Iris pigment epithelial cell (primary cell): Measurements from ENCODE around the gene CASQ2.

ENCODE experiments used
- DNase-seq: peaks from one replicate; pipeline ENCODE4 v3.0.0-alpha.2; 2011; ENCODE audit warnings: low read depth

The CASQ2 gene

DNA sequence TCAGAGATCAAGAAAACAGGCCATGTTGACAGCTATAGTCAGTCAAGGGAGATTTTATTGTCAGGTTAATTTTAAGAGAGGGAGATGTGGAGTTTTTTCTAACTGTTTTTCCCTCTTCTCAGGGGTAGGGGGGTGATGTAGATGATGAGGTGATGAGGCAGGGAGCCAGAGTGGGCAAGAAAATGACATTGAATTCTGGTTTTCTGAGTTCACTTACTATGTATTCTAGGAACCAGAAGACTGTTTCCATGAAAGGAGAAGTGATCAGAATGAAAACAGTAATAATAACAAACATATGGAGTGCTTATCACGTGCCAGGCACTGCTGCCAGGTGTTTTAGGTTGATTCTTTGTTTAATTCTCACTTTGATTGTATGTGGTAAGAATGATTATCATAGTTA lies 40.2 kb downstream of the CASQ2 start:
- DNase-seq, result no peak

DNA sequence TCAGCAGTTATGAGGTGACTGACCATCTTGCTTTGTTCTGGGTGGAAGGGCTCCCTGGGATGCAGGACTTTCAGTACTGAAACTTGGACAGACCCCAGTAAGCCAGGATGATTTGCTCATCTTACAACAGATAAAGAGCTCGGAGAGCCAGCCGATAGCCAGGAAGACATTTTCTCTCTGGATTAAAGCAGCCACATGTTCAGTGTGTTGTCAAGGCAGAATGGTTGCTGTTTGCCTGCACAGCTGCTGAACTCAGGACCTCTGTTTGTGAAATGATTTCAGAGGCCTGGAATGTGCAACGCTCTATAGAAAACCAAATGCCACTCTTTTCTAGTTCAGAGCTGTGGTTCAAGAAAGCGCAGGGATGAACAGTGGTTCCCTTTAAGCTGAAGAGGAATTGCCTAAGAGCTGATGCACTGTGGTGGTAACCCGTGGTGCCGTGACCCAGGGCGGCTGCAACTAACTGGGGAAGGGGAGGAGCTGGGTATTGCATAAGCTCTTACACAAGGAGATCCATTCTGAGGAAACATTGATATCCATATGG lies 40.7 kb downstream of the CASQ2 start:
- peak; percentile 97 for DNase-seq

DNA sequence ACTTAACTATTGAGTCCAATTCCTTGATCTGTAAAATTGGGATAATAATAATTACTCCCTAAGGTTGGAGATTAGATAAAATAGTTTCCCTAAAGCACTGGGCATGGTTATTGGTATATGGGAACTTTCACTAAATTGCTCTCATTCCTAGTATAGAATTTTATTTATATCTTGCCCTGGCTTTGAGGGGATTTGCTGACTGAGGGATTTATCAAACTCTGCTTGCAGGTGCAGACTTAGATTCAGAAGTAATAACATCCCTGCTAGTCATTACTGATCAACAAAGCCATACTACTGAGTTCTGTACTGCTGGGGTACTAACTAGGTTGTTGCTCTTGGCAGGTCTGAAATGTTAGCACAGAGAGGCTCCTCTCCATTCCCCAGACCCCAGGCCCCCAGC lies 41.9 kb downstream of the CASQ2 start:
- DNase-seq, result no peak

DNA sequence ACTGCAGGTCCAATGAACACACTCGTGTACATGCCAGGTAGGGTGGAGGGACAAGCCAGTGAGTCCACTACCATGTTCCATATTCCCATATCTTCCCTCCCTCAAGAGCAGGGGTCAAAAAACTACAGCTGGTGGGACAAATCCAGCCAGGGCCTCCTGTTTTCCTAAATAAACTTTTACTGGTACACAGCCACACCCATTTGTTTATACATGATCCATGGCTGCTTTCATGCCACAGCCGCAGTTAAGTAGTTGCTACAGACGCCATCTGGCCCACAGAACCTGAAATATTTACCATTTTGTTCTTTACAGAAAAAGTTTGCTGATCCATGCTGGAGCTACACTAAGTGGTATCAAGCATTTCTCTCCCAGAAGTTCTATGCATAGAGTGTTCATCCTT lies 42.4 kb downstream of the CASQ2 start:
- no peak for DNase-seq

DNA sequence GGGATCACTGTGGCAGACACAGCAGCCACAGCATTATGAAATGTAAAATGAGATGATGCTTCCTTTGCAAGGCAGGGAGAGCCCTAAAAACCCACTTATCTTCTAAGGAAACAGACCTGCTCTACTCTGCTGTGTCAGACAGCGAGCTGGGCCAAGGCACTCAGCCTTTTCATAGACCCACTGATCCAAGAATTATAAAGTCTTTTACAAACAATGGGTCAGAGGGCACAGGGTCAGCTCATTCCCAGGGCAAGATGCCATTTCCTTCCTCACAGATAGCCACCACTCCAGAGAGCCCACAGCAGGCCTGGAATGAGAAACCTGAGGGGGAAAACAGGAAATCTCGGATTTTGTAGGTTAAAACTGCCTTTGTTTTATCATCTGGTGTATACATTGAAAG lies 42.9 kb downstream of the CASQ2 start:
- DNase-seq, result no peak

DNA sequence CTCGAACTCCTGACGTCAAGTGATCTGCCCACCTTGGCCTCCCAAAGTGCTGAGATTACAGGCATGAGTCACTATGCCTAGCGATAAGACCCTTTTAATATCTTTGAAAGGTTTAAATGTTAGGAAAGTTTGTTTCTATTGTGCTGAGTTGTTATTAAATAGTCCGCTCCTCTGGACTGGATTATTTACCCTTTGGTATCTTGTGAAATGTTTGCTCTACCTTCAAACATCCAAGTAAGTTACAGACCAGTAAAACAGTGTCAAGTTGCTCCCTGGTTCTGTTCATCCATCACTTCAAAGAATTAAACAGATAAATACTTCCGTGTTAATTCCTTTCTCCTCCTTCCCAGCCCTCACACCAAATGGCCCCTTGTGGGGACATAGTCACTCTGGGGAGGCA lies 44.8 kb downstream of the CASQ2 start:
- no peak for DNase-seq

DNA sequence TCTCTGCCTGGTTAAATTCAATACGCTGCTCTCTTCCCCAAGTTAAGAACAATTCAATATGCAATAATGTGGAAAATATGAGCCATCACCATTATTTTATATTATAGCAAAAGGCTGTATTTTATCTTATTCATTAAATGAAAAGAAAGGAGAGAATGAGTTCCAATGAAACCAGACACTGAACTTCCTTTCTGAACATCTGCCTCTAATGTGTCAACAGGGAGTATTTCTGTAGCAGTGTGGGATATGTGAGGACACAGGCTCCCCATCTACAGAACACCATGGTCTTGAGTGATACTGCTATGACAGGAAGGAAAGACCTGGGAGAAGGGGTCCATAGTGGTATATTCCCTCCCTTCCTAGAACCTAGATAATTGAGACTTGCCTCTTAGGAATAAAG lies 46.3 kb downstream of the CASQ2 start:
- DNase-seq, result no peak

DNA sequence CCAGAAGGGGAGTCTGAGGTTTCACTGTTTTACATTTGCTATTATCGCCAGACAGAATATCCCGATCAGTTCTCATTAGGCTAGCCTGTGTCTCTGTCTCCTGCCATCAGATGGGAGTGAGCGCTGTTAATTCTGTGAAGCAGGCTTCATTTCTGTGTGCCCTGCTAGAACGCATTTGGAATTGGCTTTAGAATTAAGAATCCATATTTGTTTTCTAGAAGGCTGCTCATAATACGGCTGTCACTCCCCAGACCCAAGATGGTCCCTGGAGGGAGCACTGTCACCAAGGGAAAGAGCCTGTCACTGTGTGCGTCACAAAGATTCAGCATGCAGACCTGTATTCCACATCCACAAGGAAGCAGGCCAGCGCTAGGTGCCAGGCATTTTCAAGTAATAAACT lies 49.2 kb downstream of the CASQ2 start:
- DNase-seq, result no peak

DNA sequence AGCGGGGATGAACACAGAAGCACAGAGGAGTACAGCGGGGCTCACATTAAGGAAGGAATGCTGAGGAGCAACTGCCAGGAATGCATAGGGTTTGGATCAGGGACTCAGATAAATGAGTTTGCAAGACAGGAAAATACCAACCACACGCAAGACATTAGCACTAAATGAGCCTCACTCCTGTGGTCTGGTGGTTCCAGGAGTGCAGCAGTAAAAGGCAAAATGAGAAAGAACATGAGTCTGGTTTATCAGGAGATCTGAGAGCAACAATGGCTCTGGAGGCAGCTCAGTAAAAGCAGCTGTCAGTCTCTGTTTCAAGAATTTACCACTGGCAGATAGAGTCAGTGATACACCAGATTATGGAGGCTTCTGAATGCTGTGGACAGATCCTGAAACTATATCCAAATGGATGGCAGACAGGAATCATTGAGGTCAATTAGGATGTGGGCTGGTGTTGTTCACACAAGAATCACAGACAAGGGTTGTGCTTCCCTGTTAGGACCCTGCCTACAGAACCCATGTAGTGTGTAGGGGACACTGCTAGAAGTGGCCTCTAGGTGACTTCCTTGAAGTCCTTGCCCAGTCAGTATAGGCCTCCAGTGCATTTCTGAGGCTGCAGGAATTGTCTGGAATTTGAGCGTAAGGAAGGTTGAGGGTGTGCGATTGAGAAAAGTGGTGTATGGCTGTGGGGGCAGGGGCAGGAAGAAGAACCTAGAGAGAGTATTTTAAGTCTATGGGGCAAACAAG lies 50.3 kb downstream of the CASQ2 start:
- no peak for DNase-seq

DNA sequence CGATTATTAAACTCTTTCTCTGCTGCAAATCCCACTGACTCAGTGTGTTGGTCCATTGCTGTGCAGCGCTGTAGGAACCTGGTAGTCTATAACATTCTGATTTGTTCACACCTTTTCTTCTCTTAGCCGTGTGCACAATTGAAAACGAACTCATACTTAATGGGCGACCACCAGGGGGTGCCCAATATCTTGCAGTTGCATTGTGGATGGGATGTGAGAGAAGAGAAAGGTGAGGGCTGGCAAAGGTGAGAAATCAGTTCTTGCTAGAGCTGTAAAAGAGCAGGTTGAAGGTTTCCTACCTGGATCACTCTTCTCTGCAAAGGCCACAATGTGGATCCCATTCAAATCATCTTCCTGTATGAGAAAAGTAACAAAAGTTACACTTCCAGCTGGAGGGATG lies 51.0 kb downstream of the CASQ2 start:
- peak; percentile 46 for DNase-seq

DNA sequence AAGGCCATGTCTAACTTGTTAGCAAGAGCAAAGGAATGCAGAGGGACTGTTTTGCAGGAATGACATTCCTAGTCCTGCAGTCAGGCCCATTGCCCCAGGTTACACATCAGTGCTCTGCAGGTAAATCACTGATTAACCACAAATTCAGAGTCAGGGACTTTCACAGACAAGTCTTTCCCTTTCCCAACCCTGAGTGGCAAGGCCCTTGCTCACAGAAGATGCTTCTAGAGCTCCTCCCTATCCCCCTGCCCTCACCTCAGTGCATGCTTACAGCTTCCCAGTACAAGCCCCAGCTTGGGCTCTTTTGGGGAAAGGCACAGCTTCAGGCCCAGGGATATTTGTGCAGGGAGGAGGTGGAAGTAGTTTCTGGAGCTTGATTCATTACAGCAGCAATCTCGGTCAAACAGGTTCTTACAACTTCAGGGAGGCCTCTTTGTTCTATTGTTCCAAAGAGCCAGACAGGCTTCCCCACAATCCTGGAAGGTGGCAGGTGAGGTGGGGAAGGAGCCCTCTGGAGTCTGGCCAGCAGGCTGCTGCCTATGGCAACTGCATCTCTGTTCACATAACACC lies 53.9 kb downstream of the CASQ2 start:
- no peak for DNase-seq

DNA sequence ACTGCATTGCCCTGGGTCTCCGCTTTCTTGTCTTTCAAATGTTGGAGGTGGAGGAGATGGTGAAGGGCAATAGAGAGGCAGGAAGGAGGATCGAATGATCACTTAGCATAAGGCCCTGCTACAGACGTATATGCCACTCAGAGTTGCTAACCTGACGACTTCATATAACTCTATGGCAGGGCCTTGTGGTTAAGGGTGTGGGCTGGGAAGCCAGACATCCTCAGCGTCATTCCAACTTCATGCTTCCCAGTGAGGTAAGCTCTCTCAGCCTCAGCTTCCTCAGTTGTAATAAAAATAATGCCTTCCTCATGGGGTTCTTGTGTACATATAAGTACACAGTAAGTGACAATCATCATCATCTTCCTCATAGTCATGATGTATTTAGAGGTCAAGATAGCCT lies 54.6 kb downstream of the CASQ2 start:
- no peak for DNase-seq

DNA sequence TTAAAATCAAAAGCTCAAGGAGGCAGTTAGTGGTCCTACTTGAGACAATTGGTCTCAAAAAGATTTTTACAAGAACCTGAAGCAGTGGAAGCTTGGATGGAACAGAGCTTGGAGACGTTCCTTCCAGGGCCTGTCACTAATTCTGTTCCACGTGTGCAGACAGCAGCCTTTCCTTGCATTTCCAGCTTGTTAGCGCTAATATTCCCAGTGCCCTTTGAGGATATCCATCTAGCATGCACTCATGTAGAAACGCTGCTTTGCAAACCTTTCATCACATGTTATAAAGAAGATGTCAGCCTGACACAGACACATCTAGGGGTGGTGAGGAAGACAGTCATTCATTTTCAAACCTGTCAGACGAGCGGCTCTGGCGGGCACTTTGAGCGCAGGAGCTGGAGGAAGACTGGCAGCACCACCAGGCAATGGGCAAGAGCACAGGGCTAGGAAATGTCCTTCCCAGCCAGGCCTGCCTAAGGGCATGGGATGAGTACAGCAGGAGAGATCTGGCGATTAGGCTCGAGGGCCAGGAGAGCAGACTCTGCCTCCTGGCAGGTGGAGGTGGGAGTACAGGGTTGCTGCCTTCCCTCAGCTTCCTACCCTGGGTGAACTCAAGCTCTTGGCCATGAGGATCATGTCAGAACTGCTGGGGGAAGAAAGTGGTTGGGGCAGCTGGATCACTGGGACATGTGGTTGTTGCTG lies 55.5 kb downstream of the CASQ2 start:
- no peak for DNase-seq

DNA sequence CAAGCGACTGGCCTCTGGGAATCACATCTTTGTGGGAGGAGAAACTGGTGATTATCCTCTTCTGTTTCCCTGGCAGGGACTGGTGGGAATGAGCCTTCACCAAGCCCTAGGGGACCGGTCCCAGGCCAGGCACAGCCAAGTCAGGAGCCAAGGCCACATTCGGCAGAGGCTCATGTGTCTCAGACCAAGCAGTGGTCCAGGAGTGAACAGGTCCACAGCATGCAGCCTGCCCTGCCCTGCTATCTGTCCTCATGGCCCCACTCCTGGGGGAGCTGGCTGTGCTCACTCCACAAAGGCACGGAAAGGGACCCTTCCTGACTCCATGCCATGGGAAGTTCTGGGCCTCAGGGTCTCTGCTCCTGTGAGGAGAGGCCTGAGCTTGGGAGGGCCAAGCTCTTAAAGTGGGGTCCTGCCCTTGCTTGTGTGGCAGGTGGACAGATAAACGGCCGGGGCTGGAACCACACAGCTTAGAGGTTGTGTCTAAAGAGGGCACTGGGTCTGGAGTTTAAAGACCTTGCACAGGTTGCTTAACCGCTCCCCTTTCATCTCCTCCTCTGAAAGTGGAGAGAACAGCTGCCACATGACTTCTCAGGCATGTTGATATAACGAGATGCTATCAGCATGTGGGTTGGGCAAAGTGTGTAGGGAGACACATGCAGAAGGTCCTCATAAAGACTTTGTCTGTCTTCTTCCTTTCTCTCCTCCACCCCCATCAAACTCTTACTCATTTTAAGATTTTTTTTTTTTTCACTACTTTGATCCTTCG lies 57.5 kb downstream of the CASQ2 start:
- DNase-seq, result no peak

DNA sequence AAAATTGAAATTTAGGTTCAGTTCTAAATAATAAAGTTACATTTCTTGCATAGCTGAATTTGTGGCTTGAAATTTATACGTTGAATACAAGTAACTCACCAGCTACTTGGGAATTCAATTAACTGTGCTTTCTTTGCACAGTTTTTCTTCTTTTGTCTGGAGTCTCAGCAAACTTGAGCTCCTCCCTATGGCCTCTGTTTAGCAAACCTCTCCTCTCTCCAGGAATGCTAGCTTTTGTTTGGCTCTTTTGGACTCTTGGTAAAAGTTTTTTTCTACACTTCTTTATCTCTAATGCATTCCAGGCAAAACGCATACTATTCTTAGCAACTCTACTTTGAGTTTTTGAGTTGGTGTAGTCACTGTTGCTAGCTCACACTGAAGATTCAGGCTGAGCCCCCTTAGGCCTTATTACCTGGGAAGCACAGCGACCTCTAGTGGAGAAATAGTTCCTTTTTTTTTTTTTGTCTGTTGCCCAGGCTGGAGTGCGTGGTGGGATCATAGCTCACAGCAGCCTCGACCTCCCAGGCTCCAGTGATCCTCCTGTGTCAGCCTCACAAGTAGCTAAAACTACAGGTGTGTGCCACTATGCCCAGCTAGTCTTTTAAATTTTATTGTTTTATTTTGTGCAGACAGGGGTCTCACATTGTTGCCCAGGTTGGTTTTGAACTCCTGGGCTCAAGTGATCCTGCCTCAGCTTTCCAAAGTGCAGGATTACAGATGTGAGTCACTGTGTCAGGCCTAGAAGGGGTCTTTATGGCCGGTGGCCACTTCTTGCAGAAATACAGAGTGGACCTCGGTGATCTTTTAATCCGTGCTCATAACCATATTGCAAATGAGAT lies 61.7 kb downstream of the CASQ2 start:
- peak; percentile 49 for DNase-seq

DNA sequence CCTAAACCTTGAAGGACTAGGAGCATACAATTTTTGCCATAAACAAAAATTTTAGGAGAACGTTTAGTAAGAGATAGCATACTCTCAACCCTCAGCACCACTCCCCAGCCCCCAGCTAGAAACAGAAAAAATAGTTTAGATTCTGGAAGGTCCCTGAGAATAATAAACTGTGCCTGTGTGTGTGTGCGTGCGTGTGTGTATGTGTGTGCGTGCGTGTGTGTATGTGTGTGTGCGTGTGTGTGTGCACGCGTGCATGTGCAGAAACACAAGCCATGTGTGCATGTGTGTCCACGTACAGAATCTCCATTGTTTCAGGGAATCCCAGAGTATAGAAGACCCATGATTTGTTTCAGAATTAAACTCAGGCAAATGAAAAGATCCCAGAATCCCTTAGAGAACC lies 62.6 kb downstream of the CASQ2 start:
- no peak for DNase-seq

DNA sequence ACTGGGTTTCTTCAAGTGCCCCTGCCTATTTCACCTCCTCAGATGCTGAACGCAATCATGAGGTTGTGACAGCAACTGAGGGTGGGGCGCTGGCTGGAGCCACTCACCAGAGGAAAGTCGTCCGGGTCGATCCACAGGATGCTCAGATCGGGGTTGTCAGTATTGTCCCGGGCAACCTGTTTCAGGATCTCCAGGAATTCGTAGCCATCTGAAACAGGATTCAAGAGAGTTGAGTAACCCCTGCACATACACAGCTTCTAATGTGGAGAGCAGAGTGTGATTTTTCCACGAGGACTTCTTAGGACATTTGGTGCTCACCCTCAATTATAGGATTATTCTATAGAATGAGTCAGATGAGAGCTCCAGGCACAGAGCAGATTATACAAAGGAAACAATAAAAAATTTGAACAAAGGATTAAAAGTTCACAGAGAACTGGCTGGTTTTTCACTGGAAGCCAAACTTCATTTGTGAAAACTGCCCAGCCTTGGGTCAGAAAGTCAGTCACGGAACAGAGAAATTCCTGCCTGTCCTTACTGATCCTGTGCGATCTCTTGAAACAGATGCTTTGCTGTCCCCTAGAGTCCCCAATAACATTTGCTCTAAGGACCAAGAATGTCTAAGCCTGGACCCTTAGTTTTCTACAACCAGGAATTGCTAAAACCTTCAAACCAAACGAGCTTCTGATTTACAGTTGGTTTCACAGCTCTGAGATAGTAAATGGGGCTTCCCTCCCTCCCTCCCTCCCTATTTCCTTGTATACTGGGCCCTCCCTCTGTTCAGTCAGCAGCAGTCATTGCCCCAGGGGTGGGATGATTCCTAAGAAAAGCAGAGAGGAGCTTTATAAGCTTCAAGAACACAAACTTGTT lies 63.2 kb downstream of the CASQ2 start:
- DNase-seq, result no peak

DNA sequence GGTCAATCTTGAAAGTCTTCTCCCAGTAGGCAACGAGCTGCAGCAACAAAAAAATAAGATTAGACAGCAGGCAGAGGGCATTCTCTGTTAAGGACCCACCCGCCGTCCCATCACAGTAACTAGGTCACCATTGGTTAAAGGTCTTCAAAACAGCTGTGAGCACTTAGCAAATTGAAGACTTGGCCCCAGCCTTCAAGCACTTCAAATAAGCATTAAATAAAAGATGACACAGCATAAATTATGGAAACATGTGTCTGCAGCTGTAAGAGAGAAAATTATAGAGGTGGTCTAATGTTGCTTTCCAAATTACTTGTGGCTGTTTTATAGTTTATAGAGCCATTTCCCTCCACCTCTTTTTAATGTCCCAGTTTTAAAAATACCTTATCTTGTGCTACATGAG lies 65.6 kb downstream of the CASQ2 start:
- DNase-seq, result no peak

DNA sequence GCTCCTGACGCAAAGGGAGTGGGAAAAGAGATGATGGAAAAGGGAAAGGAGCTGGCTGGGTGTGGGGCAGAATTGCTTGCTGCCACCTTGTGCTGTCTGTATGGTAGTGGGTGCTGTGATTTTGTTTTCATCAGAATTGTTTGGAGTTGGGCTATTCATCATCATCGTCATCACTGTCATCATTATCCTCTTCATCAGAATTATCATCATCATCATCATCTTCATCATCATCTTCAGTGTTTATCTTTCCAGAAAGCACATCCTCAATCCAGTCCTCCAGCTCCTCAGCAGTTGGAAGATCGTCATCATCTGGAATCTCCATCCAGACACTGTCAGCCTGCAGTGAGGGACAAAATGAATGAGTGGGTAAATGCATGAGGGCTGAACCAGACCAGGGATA lies 67.4 kb downstream of the CASQ2 start:
- no peak for DNase-seq

DNA sequence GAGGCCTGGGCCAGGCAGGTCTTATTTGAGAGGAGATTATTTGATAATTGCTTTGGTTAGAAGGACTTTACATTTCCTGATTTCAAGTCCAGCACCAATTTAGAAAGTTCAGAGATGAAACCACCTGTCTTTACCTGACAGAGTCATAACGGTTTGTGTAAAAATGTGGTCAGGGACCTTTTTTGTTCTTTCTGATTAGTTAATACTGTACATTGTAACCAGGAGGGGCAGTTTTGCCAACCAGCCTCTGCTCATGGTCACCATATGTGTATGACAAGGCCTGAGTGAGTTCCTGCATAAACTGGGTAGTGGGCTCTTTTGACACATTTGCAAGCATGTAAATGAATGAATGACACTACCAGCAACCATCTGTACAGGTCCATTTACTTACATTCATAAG lies 70.9 kb downstream of the CASQ2 start:
- DNase-seq, result no peak

DNA sequence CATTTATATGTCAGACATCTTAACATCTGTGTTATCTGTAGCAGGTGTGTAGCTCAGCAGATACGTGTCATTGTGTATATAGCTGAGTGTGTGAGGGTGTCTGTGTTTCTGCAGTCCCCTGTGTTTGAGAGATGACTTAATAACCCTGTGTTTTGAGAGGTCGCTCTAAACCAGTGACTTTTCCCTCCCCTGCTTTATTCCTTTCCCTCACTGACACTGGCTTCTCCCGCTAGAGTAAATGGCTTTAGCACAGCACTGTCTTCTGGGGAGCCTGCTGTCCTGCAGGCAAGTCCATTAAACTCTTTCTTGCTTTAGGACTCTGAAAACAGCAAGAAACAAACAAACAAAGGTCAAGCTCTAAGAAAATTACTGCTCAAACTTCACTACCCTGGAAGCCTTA lies 73.7 kb downstream of the CASQ2 start:
- DNase-seq, result no peak
